Vagina (tissue), 2 donors: ENCODE data around the gene PDZD7.

Source experiments
- CTCF ChIP-seq, 3 experiments: fragments of 450-650 bp in 2 of 3; fragments of 200-600 bp in 1 of 3; sonication (generic) in 1 of 3; IDR thresholded peaks; one replicate each; pipeline ENCODE4 v1.5.1; 2017 to 2019; ENCODE audit warnings: antibody characterized with exemption in 3 of 3, mild to moderate bottlenecking in 2 of 3, moderate library complexity in 2 of 3
- POLR2AphosphoS5 ChIP-seq, 2 donors: sonication (generic); formaldehyde crosslinking; IDR thresholded peaks; one replicate each; pipeline ENCODE4 v1.9.0; 2017; ENCODE audit warnings: antibody characterized with exemption in 2 of 2, mild to moderate bottlenecking in 2 of 2, low read depth in 1 of 2; ENCODE audit not compliant: insufficient read depth in 1 of 2

- TF ChIP-seq CTCF (IDR thresholded peaks at IDR 0.05) (no peak), POLR2AphosphoS5 (IDR thresholded peaks at IDR 0.05; ENCODE audit: insufficient read depth in 1 of 2, low read depth in 1 of 2) (no peak)
These were observed 34.1 kb downstream of the PDZD7 start for GRCh38 chr10:100996678-100997359.
